ENCODE results near the gene KCNJ2. TPM values are rescaled to one million over a fixed set of nuclear protein-coding genes. Genes with fewer than 3 reads are reported as not detected.

The KCNJ2 gene
- total and polyA plus RNA-seq, 12 donors: 3.0 to 76.0 (median 41.9) TPM

DNA sequence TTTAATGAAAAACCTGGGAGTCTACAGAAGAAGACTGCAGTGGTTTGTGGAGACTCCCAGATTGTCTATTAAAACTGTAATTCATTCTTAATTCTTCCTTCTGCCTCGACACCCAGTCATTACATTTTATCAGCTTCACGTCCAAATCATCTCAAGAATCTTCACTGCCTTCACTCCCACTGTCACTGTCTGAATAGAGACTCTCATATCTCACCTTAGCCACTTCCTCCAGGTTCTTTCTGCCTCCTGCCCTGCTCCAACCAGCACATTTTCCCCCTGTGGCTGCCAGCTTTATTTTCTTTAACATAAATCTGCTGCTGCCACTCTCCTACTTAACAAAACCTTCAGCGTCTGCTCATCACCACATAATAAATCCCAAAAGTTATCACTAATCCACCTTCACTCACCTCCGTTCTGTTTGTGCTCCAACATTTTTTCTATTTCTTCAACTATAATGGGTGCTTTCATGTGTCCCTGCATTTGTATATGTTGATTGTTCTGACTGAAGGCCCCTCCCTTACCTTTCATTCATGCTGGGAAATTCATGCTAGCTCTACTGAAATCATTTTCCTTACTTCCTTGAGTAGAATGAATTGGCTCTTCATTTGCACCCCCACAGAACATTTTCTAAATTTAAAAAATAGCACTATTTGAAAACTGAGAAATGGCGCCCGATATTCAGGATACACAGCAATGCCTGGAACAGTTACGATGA lies 38.9 kb downstream of the KCNJ2 start:
- Histone ChIP-seq H3K4me3 (no peak overlapping the region), H3K27me3 (no peaks in the 10 kb centered on the region), H3K36me3 (no peaks in the 10 kb centered on the region), H3K9me3 (no peaks in the 10 kb centered on the region), H3K27ac (no peak overlapping the region), H3K4me1 (peaks cover 0 to 28% (median 0%) of the 10 kb centered on the region in 9 donors)
- TF ChIP-seq, protein P1, sequence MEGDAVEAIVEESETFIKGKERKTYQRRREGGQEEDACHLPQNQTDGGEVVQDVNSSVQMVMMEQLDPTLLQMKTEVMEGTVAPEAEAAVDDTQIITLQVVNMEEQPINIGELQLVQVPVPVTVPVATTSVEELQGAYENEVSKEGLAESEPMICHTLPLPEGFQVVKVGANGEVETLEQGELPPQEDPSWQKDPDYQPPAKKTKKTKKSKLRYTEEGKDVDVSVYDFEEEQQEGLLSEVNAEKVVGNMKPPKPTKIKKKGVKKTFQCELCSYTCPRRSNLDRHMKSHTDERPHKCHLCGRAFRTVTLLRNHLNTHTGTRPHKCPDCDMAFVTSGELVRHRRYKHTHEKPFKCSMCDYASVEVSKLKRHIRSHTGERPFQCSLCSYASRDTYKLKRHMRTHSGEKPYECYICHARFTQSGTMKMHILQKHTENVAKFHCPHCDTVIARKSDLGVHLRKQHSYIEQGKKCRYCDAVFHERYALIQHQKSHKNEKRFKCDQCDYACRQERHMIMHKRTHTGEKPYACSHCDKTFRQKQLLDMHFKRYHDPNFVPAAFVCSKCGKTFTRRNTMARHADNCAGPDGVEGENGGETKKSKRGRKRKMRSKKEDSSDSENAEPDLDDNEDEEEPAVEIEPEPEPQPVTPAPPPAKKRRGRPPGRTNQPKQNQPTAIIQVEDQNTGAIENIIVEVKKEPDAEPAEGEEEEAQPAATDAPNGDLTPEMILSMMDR (IDR thresholded peaks at IDR 0.05): no peak
- DNase-seq (no peak), ATAC-seq (no peak)
- WGBS, 2 donors: 75 to 80% methylated on average over 7 of the region's 7 CpGs
- intact Hi-C loops (cut with DNase I): no loop called here

GRCh38 chr17:70208825-70209555 lies 39.7 kb downstream of the KCNJ2 start:
- H3K36me3 ChIP-seq: no peaks in the 10 kb centered on the region
- H3K4me1 ChIP-seq: peaks cover 0 to 26% (median 0%) of the 10 kb centered on the region in 9 donors
- intact Hi-C loops (cut with DNase I): no loop called here
- DNase-seq (no peak), ATAC-seq (peak in 1 of 8 donors; percentile 50)
- peaks cover 0 to 4% (median 0%) of the 10 kb centered on the region in 11 donors for H3K9me3 ChIP-seq
- TF ChIP-seq, protein P1 (IDR thresholded peaks at IDR 0.05): no peak
- H3K27ac ChIP-seq: no peak overlapping the region
- 72 to 74% methylated on average over 6 of the region's 6 CpGs for WGBS, 2 donors
- H3K4me3 ChIP-seq: no peak overlapping the region
- H3K27me3 ChIP-seq: no peaks in the 10 kb centered on the region

DNA sequence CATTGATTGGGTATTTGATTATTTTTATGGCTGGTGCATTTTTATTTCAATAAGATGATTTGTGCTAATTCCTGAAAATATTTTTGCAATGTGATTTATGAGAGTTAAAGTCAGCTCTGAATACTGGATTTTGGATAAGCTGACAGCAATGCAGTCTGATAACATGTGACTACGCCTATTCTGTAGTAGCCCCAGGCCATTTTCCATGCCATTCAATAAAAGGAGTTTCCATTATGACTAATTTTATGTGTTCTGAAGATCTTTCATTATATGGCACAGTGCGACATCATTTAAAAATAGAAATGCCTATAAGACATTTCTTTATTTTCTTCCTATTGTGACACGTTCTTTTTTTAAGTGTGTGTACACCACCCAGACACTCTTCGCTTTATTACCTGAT lies 46.3 kb downstream of the KCNJ2 start:
- Histone ChIP-seq H3K36me3 (no peaks in the 10 kb centered on the region), H3K27ac (no peak overlapping the region), H3K9me3 (peaks cover 0 to 4% (median 0%) of the 10 kb centered on the region in 11 donors), H3K4me3 (no peak overlapping the region), H3K27me3 (no peaks in the 10 kb centered on the region), H3K4me1 (peaks cover 0 to under 1% (median 0%) of the 10 kb centered on the region in 9 donors)
- 89 to 95% methylated on average over 4 of the region's 4 CpGs for WGBS, 2 donors
- DNase-seq (no peak), ATAC-seq (no peak)
- TF ChIP-seq, protein P1 (IDR thresholded peaks at IDR 0.05): no peak
- intact Hi-C loops (cut with DNase I): no loop called here

DNA sequence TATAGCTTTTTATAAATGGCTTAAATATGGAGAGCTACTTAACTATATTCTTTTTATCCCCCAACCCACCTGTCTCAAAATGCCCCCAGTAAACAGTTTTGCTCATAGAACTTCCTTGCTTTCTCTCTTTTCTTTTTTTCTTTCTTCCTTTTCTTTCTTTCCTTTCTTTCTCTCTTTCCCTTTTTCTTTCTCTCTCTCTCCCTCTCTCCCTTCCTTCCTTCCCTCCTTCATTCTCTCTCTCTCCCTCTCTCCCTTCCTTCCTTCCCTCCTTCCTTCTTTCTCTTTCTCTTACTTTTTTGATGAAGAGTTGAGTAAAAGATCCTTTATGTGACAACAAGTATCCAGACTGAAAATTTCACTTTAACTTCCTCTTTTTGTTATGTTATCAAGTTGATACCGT lies 48.2 kb downstream of the KCNJ2 start:
- no peaks in the 10 kb centered on the region for H3K36me3 ChIP-seq
- 71 to 85% methylated on average over 1 of the region's 1 CpG for WGBS, 2 donors
- DNase-seq (no peak), ATAC-seq (no peak)
- no peaks in the 10 kb centered on the region for H3K27me3 ChIP-seq
- H3K9me3 ChIP-seq: peaks cover 0 to 4% (median 0%) of the 10 kb centered on the region in 11 donors
- H3K27ac ChIP-seq: no peak overlapping the region
- H3K4me3 ChIP-seq: no peak overlapping the region
- TF ChIP-seq, protein P1 (IDR thresholded peaks at IDR 0.05): no peak
- intact Hi-C loops (cut with DNase I): no loop called here
- no peaks in the 10 kb centered on the region for H3K4me1 ChIP-seq

All from heart right ventricle (tissue), 16 donors.